ENCODE results near the gene VPS13D. TPM values are rescaled to one million over a fixed set of nuclear protein-coding genes. Genes with fewer than 3 reads are reported as not detected.

Gene VPS13D
- total and polyA plus RNA-seq, 4 donors, result 10.2 to 68.3 (median 12.6) TPM

- Histone ChIP-seq H3K36me3 (ENCODE audit: control insufficient read depth in 4 of 4, insufficient read depth in 3 of 4, low read depth in 1 of 4, low read length in 3 of 4) (peaks cover 12 to 57% (median 42%) of the 10 kb centered on the region in 4 donors), H3K9me3 (ENCODE audit: control insufficient read depth in 4 of 4, low read length in 3 of 4) (no peaks in the 10 kb centered on the region), H3K27me3 (ENCODE audit: control insufficient read depth in 4 of 4, insufficient read depth in 4 of 4, low read length in 3 of 4) (no peaks in the 10 kb centered on the region), H3K4me1 (ENCODE audit: control insufficient read depth in 4 of 4, insufficient read depth in 4 of 4, low read length in 3 of 4) (no peaks in the 10 kb centered on the region), H3K27ac (ENCODE audit: low read depth in 1 of 2, low read length in 2 of 2) (no peak overlapping the region), H3K4me3 (ENCODE audit: low read depth in 1 of 3, low read length in 3 of 3) (no peak overlapping the region), H3K9ac (ENCODE audit: low read depth in 1 of 2, low read length in 2 of 2) (no peak overlapping the region)
- TF ChIP-seq GABPA (IDR thresholded peaks at IDR 0.05 in 1 of 2, conservative IDR thresholded peaks at IDR 0.05 in 1 of 2) (no peak), HNF4G (IDR thresholded peaks at IDR 0.05) (no peak), HNF4A (conservative IDR thresholded peaks at IDR 0.05) (no peak), ATF3 (IDR thresholded peaks at IDR 0.05) (no peak), FOXA1 (IDR thresholded peaks at IDR 0.05) (no peak), RAD21 (IDR thresholded peaks at IDR 0.05) (no peak), ZBTB33 (IDR thresholded peaks at IDR 0.05) (no peak), REST (IDR thresholded peaks at IDR 0.05) (no peak), JUND (IDR thresholded peaks at IDR 0.05) (no peak), FOXA2 (IDR thresholded peaks at IDR 0.05) (no peak), RXRA (IDR thresholded peaks at IDR 0.05) (no peak), EGR1 (IDR thresholded peaks at IDR 0.05; ENCODE audit: low read depth in 2 of 2) (no peak), TAF1 (conservative IDR thresholded peaks at IDR 0.05) (no peak), MAX (IDR thresholded peaks at IDR 0.05) (no peak), NR2F2 (IDR thresholded peaks at IDR 0.05) (no peak), CTCF (IDR thresholded peaks at IDR 0.05; ENCODE audit: low read depth, low read length, missing input control) (no peak), SP1 (IDR thresholded peaks at IDR 0.05) (no peak)
- no peak for DNase-seq (ENCODE audit: low spot score)
- WGBS, result 89% methylated on average over 5 of the region's 5 CpGs
Observed at GRCh38 chr1:12251442-12251841, 21.6 kb downstream of the VPS13D start.

- Histone ChIP-seq H3K9ac (ENCODE audit: low read depth in 1 of 2, low read length in 2 of 2) (no peak overlapping the region), H3K4me1 (ENCODE audit: control insufficient read depth in 4 of 4, insufficient read depth in 4 of 4, low read length in 3 of 4) (no peaks in the 10 kb centered on the region), H3K36me3 (ENCODE audit: control insufficient read depth in 4 of 4, insufficient read depth in 3 of 4, low read depth in 1 of 4, low read length in 3 of 4) (peaks cover 11 to 66% (median 36%) of the 10 kb centered on the region in 4 donors), H3K27me3 (ENCODE audit: control insufficient read depth in 4 of 4, insufficient read depth in 4 of 4, low read length in 3 of 4) (no peaks in the 10 kb centered on the region), H3K4me3 (ENCODE audit: low read depth in 1 of 3, low read length in 3 of 3) (no peak overlapping the region), H3K9me3 (ENCODE audit: control insufficient read depth in 4 of 4, low read length in 3 of 4) (no peaks in the 10 kb centered on the region), H3K27ac (ENCODE audit: low read depth in 1 of 2, low read length in 2 of 2) (no peak overlapping the region)
- no peak for TF ChIP-seq JUND (IDR thresholded peaks at IDR 0.05)
- no peak for TF ChIP-seq RXRA (IDR thresholded peaks at IDR 0.05)
- no peak for TF ChIP-seq TAF1 (conservative IDR thresholded peaks at IDR 0.05)
- no peak for TF ChIP-seq YY1 (IDR thresholded peaks at IDR 0.05)
- no peak for TF ChIP-seq RAD21 (IDR thresholded peaks at IDR 0.05)
- no peak for TF ChIP-seq FOXA2 (IDR thresholded peaks at IDR 0.05)
- TF ChIP-seq ATF3 (IDR thresholded peaks at IDR 0.05), result no peak
- TF ChIP-seq FOXA1 (IDR thresholded peaks at IDR 0.05), result no peak
- no peak for TF ChIP-seq HNF4A (conservative IDR thresholded peaks at IDR 0.05)
- DNase-seq (ENCODE audit: low spot score), result no peak
- 98% methylated on average over 2 of the region's 2 CpGs for WGBS
Observed at GRCh38 chr1:12255913-12256312, 26.1 kb downstream of the VPS13D start.

Data from liver (tissue), 9 donors.